HCT116 (cell line): ENCODE measurements around the gene AFTPH. TPM values are rescaled to one million over a fixed set of nuclear protein-coding genes. Genes with fewer than 3 reads are reported as not detected.

Source experiments
- ATAC-seq: fragments of 200-7000 bp; cut with Tn5 transposase; 2 replicates; pipeline ENCODE4 v1.9.1; 2020; ENCODE audit warnings: mild to moderate bottlenecking, moderate library complexity
- BruUV-seq: library from RNA; stranded (reverse); fragments of 400-500 nt; replicated peaks from 2 replicates; lab custom pipeline; 2021; lab: Mats Ljungman, UMichigan
- CTCF ChIA-PET: fragments of 300-600 bp; sonication (Branson Sonifier 250); formaldehyde crosslinking; loops from one replicate; lab custom pipeline; 2021; ENCODE audit warnings: antibody characterized with exemption; lab: Charles Lee
- POLR2A ChIA-PET: fragments of 300-600, 350-600 bp; sonication (Branson Sonifier 250); formaldehyde crosslinking; loops from one replicate; lab custom pipeline; 2021; ENCODE audit warnings: antibody characterized with exemption; lab: Charles Lee
- RAD21 ChIA-PET, 2 experiments: fragments of 300-600 bp; sonication (Branson Sonifier 250); formaldehyde crosslinking; loops; one replicate each; lab custom pipeline; 2023; ENCODE audit warnings: low total read pairs in 2 of 2; ENCODE audit not compliant: uncharacterized antibody in 2 of 2, unreplicated experiment in 2 of 2, low non-redundant PET in 1 of 2; lab: Charles Lee
- DNase-seq: peaks from one replicate; pipeline ENCODE4 v3.0.0-alpha.2; 2010; ENCODE audit warnings: low read depth, low spot score
- H2AFZ ChIP-seq: fragments of 200-600 bp; shearing (Covaris generic), sonication (generic); 2 replicates; pipeline ENCODE4 v1.6.1; 2017; ENCODE audit warnings: low read depth, mixed run types, mixed read lengths, antibody characterized with exemption, low read length; ENCODE audit not compliant: poor library complexity, severe bottlenecking
- H3K27ac ChIP-seq: 2 replicates; pipeline ENCODE4 v1.5.1; 2012; ENCODE audit warnings: low read depth, low read length
- H3K27me3 ChIP-seq: fragments of 200-600 bp; sonication (generic); 2 replicates; pipeline ENCODE4 v1.6.1; 2016; ENCODE audit warnings: mixed run types, low read length, mixed read lengths; ENCODE audit not compliant: insufficient read depth
- H3K36me3 ChIP-seq, 2 experiments: fragments of 200-500 bp in 1 of 2; fragments of 200-600 bp in 1 of 2; sonication (Bioruptor generic) in 1 of 2; sonication (generic) in 1 of 2; 2 replicates each; pipeline versions ENCODE4 v1.5.1 to v1.6.1; 2014 to 2016; ENCODE audit warnings: low read length in 2 of 2, inconsistent platforms in 1 of 2, mixed read lengths in 1 of 2, mixed run types in 1 of 2; ENCODE audit not compliant: insufficient read depth in 2 of 2, control insufficient read depth in 1 of 2
- H3K4me1 ChIP-seq, 2 experiments: fragments of 200-600 bp in 1 of 2; sonication (generic) in 1 of 2; 2 replicates each; pipeline versions ENCODE4 v1.5.1 to v1.6.1; 2012 to 2017; ENCODE audit warnings: low read length in 2 of 2, inconsistent platforms in 1 of 2, mild to moderate bottlenecking in 1 of 2, mixed read lengths in 1 of 2, mixed run types in 1 of 2, moderate library complexity in 1 of 2; ENCODE audit not compliant: insufficient read depth in 2 of 2, control insufficient read depth in 1 of 2
- H3K4me2 ChIP-seq: fragments of 200-600 bp; sonication (generic); 2 replicates; pipeline ENCODE4 v1.6.1; 2017; ENCODE audit warnings: mixed run types, low read length, mixed read lengths
- H3K4me3 ChIP-seq, 2 experiments: fragments of 200-600 bp in 1 of 2; sonication (generic) in 1 of 2; replicated peaks in 1 of 2; 2 replicates each; pipeline ENCODE4 v1.5.1; 2011 to 2016; ENCODE audit warnings: low read length in 2 of 2, control low read depth in 1 of 2, low read depth in 1 of 2, mild to moderate bottlenecking in 1 of 2, mixed read lengths in 1 of 2, mixed run types in 1 of 2
- H3K79me2 ChIP-seq: fragments of 200-600 bp; sonication (generic); 2 replicates; pipeline ENCODE4 v1.6.1; 2017; ENCODE audit warnings: mild to moderate bottlenecking, mixed run types, low read length, moderate library complexity, mixed read lengths; ENCODE audit not compliant: insufficient read depth
- H3K9ac ChIP-seq: fragments of 200-600 bp; sonication (generic); 2 replicates; pipeline ENCODE4 v1.6.1; 2016; ENCODE audit warnings: low read length, mixed read lengths
- H3K9me2 ChIP-seq: fragments of 200-600 bp; sonication (generic), shearing (Covaris generic); 2 replicates; pipeline ENCODE4 v1.6.1; 2017; ENCODE audit warnings: mixed run types, mild to moderate bottlenecking, moderate library complexity; ENCODE audit not compliant: insufficient read depth
- H3K9me3 ChIP-seq, 2 experiments: fragments of 200-500 bp in 1 of 2; fragments of 200-600 bp in 1 of 2; sonication (Bioruptor generic) in 1 of 2; sonication (generic) in 1 of 2; 2 replicates each; pipeline ENCODE4 v1.6.1; 2014 to 2017; ENCODE audit warnings: low read length in 2 of 2, mixed read lengths in 2 of 2, inconsistent platforms in 1 of 2, low read depth in 1 of 2, mild to moderate bottlenecking in 1 of 2, mixed run types in 1 of 2, moderate library complexity in 1 of 2; ENCODE audit not compliant: control insufficient read depth in 1 of 2, insufficient read depth in 1 of 2
- H4K20me1 ChIP-seq: fragments of 200-600 bp; sonication (generic), shearing (Covaris generic); 2 replicates; pipeline ENCODE4 v1.6.1; 2017; ENCODE audit warnings: mixed run types, mild to moderate bottlenecking, moderate library complexity; ENCODE audit not compliant: insufficient read depth
- ATF3 ChIP-seq: IDR thresholded peaks from 2 replicates; pipeline ENCODE4 v1.6.1; 2012
- CBX3 ChIP-seq: IDR thresholded peaks from 2 replicates; pipeline ENCODE4 v1.6.1; 2012; ENCODE audit warnings: low read depth
- CTCF ChIP-seq, 3 experiments: fragments of 200-600 bp in 1 of 3; sonication (generic) in 1 of 3; IDR thresholded peaks in 2 of 3; conservative IDR thresholded peaks in 1 of 3; 2 replicates each; pipeline ENCODE4 v1.5.1; 2012 to 2017; ENCODE audit warnings: low read depth in 2 of 3, low read length in 2 of 3, antibody characterized with exemption in 1 of 3, borderline replicate concordance in 1 of 3, control low read depth in 1 of 3, mild to moderate bottlenecking in 1 of 3, mixed read lengths in 1 of 3, mixed run types in 1 of 3, moderate library complexity in 1 of 3; ENCODE audit not compliant: insufficient read depth in 1 of 3
- ELF1 ChIP-seq: IDR thresholded peaks from 2 replicates; pipeline ENCODE4 v1.6.1; 2012; ENCODE audit warnings: low read depth, borderline replicate concordance
- EZH2phosphoT487 ChIP-seq: fragments of 200-600 bp; IDR thresholded peaks from 2 replicates; pipeline ENCODE4 v1.6.1; 2018; ENCODE audit warnings: antibody characterized with exemption, borderline replicate concordance
- JUND ChIP-seq: IDR thresholded peaks from 2 replicates; pipeline ENCODE4 v1.6.1; 2012
- POLR2A ChIP-seq: IDR thresholded peaks from 2 replicates; pipeline ENCODE4 v1.7.0; 2011; ENCODE audit warnings: borderline replicate concordance; ENCODE audit not compliant: insufficient read depth, insufficient read length; ENCODE audit errors: extremely low read depth
- POLR2AphosphoS5 ChIP-seq: IDR thresholded peaks from 2 replicates; pipeline ENCODE4 v1.6.1; 2011; ENCODE audit warnings: mild to moderate bottlenecking, low read depth, low read length, moderate library complexity
- RAD21 ChIP-seq: IDR thresholded peaks from 2 replicates; pipeline ENCODE4 v1.6.1; 2012; ENCODE audit warnings: low read depth, mild to moderate bottlenecking
- SIN3A ChIP-seq: IDR thresholded peaks from 2 replicates; pipeline ENCODE4 v1.6.1; 2012; ENCODE audit warnings: low read depth
- SP1 ChIP-seq: IDR thresholded peaks from 2 replicates; pipeline ENCODE4 v1.6.1; 2012; ENCODE audit warnings: low read depth
- ZNF274 ChIP-seq: fragments of 200-500 bp; sonication (Bioruptor generic); IDR thresholded peaks from 2 replicates; pipeline ENCODE4 v1.6.1; 2014; ENCODE audit warnings: mild to moderate bottlenecking, low read depth, low read length, inconsistent platforms
- intact Hi-C: fragments of 100-400 bp; cut with micrococcal nuclease; formaldehyde crosslinking; loops from 2 replicates; pipeline ENCODE4 v1.10.0; 2022
- total RNA-seq: library from RNA; stranded (reverse); gene quantifications from one replicate; pipeline ENCODE4 v1.2.1, GENCODE V29; 2021; ENCODE audit not compliant: unreplicated experiment

The AFTPH gene
- total RNA-seq, 1 experiment from 2014 or later, result 23.6 TPM

GRCh38 chr2:64548761-64549160 is 24.6 kb downstream of the AFTPH start:
- no peak overlapping the region for H3K27ac ChIP-seq
- no peak for DNase-seq
- BruUV-seq, result no TSS peak

More at GRCh38 chr2:64548761-64549160, 24.6 kb downstream of the AFTPH start:
- intact Hi-C loops, result no loop called here
- H3K4me3 ChIP-seq, result no peak overlapping the region
- H3K4me2 ChIP-seq, result no peak overlapping the region
- no peak for ATAC-seq
- H3K9me3 ChIP-seq, result no peaks in the 10 kb centered on the region
- no peaks in the 10 kb centered on the region for H3K27me3 ChIP-seq
- ChIA-PET RAD21 (no interaction called here), CTCF (interaction anchor here (0.8 kb wide), 1 partner anchor 218 kb away, joined by 3 read pairs; no protein-coding TSS in a partner anchor), POLR2A (no interaction called here)
- 0 out of 4 replicates have a peak, but pooled peaks cover 0 to 3% of the 10 kb centered on the region in 2 experiments for H3K36me3 ChIP-seq
- TF ChIP-seq JUND, result no peak
- TF ChIP-seq CTCF (IDR thresholded peaks at IDR 0.05 in 2 of 3, conservative IDR thresholded peaks at IDR 0.05 in 1 of 3; ENCODE audit: borderline replicate concordance in 1 of 3, insufficient read depth in 1 of 3, low read depth in 2 of 3, low read length in 2 of 3), result no peak
- TF ChIP-seq POLR2AphosphoS5, result no peak
- no peak for TF ChIP-seq SP1
- no peak for TF ChIP-seq ATF3
- no peak for TF ChIP-seq SIN3A
- TF ChIP-seq EZH2phosphoT487, result no peak
- TF ChIP-seq RAD21, result no peak
- no peak for TF ChIP-seq CBX3
- no peak for TF ChIP-seq POLR2A
- no peak for TF ChIP-seq ZNF274
- TF ChIP-seq ELF1, result no peak
- no peak overlapping the region for H3K9ac ChIP-seq
- peaks cover 27% of the 10 kb centered on the region for H3K79me2 ChIP-seq
- H3K9me2 ChIP-seq, result no peaks in the 10 kb centered on the region
- no peaks in the 10 kb centered on the region for H4K20me1 ChIP-seq
- H3K4me1 ChIP-seq, result no peaks in the 10 kb centered on the region
- no peak overlapping the region for H2AFZ ChIP-seq
